NCI-H1436 treated with DMSO at 0.1 percent for 48 hours (cell line): Measurements from ENCODE around the gene GPR107.

Experiments
- DNase-seq: peaks from one replicate; lab custom pipeline; 2025; lab: John Stamatoyannopoulos, UW

Gene GPR107

GRCh38 chr9:130160862-130161470 is 107.3 kb downstream of the GPR107 start:
- DNase-seq: no peak

- no peak for DNase-seq
These were observed 111.9 kb downstream of the GPR107 start for GRCh38 chr9:130165579-130165978.

- no peak for DNase-seq
These were observed 112.7 kb downstream of the GPR107 start for GRCh38 chr9:130166399-130166798.

- DNase-seq: no peak
These were observed 114.2 kb downstream of the GPR107 start for GRCh38 chr9:130167927-130168326.

- DNase-seq: no peak
These were observed 117.8 kb downstream of the GPR107 start for GRCh38 chr9:130171226-130172148.

GRCh38 chr9:130172161-130172857 is 118.6 kb downstream of the GPR107 start, which contains the start of gene NCS1:
Gene NCS1, plus strand, starts transcription at chr9:130172404. Its CDS starts 260 bp downstream, at chr9:130172664.
- no peak for DNase-seq

- no peak for DNase-seq
These were observed 119.4 kb downstream of the GPR107 start for GRCh38 chr9:130172858-130173665.

GRCh38 chr9:130173666-130173983 is 119.9 kb downstream of the GPR107 start:
- DNase-seq: no peak

- DNase-seq: no peak
These were observed 120.3 kb downstream of the GPR107 start for GRCh38 chr9:130174025-130174424.

GRCh38 chr9:130174920-130175321 is 121.2 kb downstream of the GPR107 start:
- no peak for DNase-seq

- no peak for DNase-seq
These were observed 121.6 kb downstream of the GPR107 start for GRCh38 chr9:130175355-130175754.

- DNase-seq: no peak
These were observed 123.1 kb downstream of the GPR107 start for GRCh38 chr9:130176760-130177159.

- DNase-seq: no peak
These were observed 124.4 kb downstream of the GPR107 start for GRCh38 chr9:130177898-130178805.

GRCh38 chr9:130179331-130179907 is 125.7 kb downstream of the GPR107 start:
- DNase-seq: no peak

- DNase-seq: no peak
These were observed 126.8 kb downstream of the GPR107 start for GRCh38 chr9:130180516-130180915.

GRCh38 chr9:130181678-130182380 is 128.1 kb downstream of the GPR107 start:
- no peak for DNase-seq

- DNase-seq: no peak
These were observed 128.7 kb downstream of the GPR107 start for GRCh38 chr9:130182381-130182909.

- no peak for DNase-seq
These were observed 129.5 kb downstream of the GPR107 start for GRCh38 chr9:130183133-130183762.

GRCh38 chr9:130185017-130185416 is 131.3 kb downstream of the GPR107 start:
- DNase-seq: no peak
